ENCODE data around the gene PITX2. TPM values are rescaled to one million over a fixed set of nuclear protein-coding genes. Genes with fewer than 3 reads are reported as not detected.

Gene PITX2
- total RNA-seq, 4 donors from 2014 or later, result 15.0 to 34.4 (median 24.5) TPM

DNA sequence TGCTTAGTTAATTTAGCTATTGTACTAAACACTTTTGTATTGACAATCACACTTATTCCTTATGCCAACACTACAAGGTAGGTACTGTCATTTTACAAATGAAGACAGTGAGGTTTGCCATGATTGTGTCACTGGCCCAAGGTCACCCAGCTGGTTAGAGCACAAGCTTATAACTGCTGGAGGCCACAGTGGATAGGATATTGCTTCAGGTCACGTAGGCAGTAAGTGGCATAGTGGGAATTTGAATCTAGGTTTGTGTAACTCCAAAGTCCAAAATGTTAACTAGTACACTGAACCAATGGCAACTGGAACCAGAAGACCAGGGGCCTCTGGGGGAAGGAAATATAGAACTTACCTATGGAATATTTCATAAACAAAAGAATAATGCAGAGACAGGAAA is 21.1 kb upstream of the PITX2 start:
- Histone ChIP-seq H3K36me3 (no peaks in the 10 kb centered on the region), H3K27me3 (peaks cover 48% of the 10 kb centered on the region), H3K9me3 (no peaks in the 10 kb centered on the region), H3K4me3 (no peak overlapping the region), H3K27ac (no peak overlapping the region), H3K4me1 (no peaks in the 10 kb centered on the region)
- intact Hi-C loops (cut with DNase I; ENCODE audit: low total_unique reads), result loop anchor here (2.0 kb wide), 1 partner anchor 69 kb away; no protein-coding TSS in a partner anchor
- TF ChIP-seq POLR2AphosphoS5 (IDR thresholded peaks at IDR 0.05), result no peak
- no peak for TF ChIP-seq POLR2A (IDR thresholded peaks at IDR 0.05)
- TF ChIP-seq, protein P1, sequence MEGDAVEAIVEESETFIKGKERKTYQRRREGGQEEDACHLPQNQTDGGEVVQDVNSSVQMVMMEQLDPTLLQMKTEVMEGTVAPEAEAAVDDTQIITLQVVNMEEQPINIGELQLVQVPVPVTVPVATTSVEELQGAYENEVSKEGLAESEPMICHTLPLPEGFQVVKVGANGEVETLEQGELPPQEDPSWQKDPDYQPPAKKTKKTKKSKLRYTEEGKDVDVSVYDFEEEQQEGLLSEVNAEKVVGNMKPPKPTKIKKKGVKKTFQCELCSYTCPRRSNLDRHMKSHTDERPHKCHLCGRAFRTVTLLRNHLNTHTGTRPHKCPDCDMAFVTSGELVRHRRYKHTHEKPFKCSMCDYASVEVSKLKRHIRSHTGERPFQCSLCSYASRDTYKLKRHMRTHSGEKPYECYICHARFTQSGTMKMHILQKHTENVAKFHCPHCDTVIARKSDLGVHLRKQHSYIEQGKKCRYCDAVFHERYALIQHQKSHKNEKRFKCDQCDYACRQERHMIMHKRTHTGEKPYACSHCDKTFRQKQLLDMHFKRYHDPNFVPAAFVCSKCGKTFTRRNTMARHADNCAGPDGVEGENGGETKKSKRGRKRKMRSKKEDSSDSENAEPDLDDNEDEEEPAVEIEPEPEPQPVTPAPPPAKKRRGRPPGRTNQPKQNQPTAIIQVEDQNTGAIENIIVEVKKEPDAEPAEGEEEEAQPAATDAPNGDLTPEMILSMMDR (IDR thresholded peaks at IDR 0.05), result no peak
- TF ChIP-seq EP300 (IDR thresholded peaks at IDR 0.05; ENCODE audit: low read depth), result no peak
- WGBS, 2 donors (ENCODE audit: low coverage in 1 of 2), result 36% methylated on average over 1 of the region's 1 CpG; no CpG with 5 or more reads in 1 of the 2 donors
- no peak for DNase-seq
- in situ Hi-C loops (cut with MboI; ENCODE audit: low pct_ligation_motif_present in 1 of 4, low pct_unique_long_range_greater_than_20kb in 1 of 4, low sequenced_read_pairs in 3 of 4), result loop anchor here in 3 of 4 donors (25.0 kb wide), 3 partner anchors 318 to 993 kb away; no protein-coding TSS in a partner anchor

DNA sequence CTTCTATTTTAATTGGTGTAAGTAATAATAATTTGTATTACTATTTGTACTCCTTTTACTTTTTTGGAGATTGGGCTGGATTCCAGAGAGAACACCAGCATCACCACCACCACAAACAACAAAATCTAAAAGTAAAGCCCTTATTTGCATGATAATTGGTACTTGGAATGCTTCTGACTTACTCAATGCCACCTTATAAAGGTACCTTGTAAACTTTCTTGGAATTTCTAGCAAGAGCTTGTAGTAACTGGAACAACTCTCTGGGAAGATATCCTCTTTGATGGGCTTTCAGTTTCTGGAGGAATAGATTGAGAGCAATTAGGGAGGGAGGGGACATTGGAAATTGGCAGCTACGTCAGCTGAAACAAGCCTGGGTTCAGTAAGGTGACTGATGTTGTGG is 20.2 kb upstream of the PITX2 start:
- in situ Hi-C loops (cut with MboI; ENCODE audit: low pct_ligation_motif_present in 1 of 4, low pct_unique_long_range_greater_than_20kb in 1 of 4, low sequenced_read_pairs in 3 of 4), result loop anchor here in 3 of 4 donors (25.0 kb wide), 3 partner anchors 319 to 994 kb away; no protein-coding TSS in a partner anchor
- H3K27ac ChIP-seq, result no peak overlapping the region
- no peaks in the 10 kb centered on the region for H3K36me3 ChIP-seq
- TF ChIP-seq POLR2A (IDR thresholded peaks at IDR 0.05), result no peak
- no peak for TF ChIP-seq POLR2AphosphoS5 (IDR thresholded peaks at IDR 0.05)
- TF ChIP-seq, protein P1 (IDR thresholded peaks at IDR 0.05), result no peak
- TF ChIP-seq EP300 (IDR thresholded peaks at IDR 0.05; ENCODE audit: low read depth), result no peak
- peaks cover 57% of the 10 kb centered on the region for H3K27me3 ChIP-seq
- intact Hi-C loops (cut with DNase I; ENCODE audit: low total_unique reads), result no loop called here
- H3K4me3 ChIP-seq, result no peak overlapping the region
- H3K9me3 ChIP-seq, result no peaks in the 10 kb centered on the region
- DNase-seq, result no peak
- no peaks in the 10 kb centered on the region for H3K4me1 ChIP-seq
- WGBS, 2 donors (ENCODE audit: low coverage in 1 of 2), result 76% methylated on average over 1 of the region's 1 CpG; no CpG with 5 or more reads in 1 of the 2 donors

DNA sequence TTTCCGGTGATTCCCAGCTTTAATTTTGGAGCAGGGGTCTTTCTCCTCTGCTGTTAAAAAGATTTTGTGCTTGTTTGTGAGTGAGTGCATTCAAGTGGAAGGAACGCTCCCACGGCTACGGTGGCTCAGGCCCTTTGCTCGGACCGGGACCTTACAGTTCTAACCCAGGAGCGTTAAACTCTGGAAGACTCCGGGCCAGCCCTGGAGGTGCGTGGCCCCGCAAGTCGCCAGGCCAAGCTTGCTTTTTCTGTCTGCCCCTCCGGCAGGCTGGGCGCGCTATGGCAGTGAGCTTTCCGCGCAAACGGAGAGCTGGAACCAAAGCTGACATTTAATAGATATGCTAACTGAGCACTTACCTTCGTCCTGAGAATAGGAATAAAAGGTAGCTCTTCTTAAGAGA is 18.3 kb upstream of the PITX2 start:
- Histone ChIP-seq H3K27me3 (peaks cover 76% of the 10 kb centered on the region), H3K27ac (no peak overlapping the region), H3K4me1 (peaks cover 0 to 18% (median 15%) of the 10 kb centered on the region in 4 donors), H3K36me3 (no peaks in the 10 kb centered on the region), H3K9me3 (no peaks in the 10 kb centered on the region), H3K4me3 (no peak overlapping the region)
- WGBS, 2 donors (ENCODE audit: low coverage in 1 of 2), result 50 to 67% methylated on average over 1 to 18 of the region's 18 CpGs
- TF ChIP-seq POLR2AphosphoS5 (IDR thresholded peaks at IDR 0.05) (no peak), POLR2A (IDR thresholded peaks at IDR 0.05) (no peak), EP300 (IDR thresholded peaks at IDR 0.05; ENCODE audit: low read depth) (no peak)
- TF ChIP-seq, protein P1 (IDR thresholded peaks at IDR 0.05), result no peak
- DNase-seq, result no peak
- in situ Hi-C loops (cut with MboI; ENCODE audit: low pct_ligation_motif_present in 1 of 4, low pct_unique_long_range_greater_than_20kb in 1 of 4, low sequenced_read_pairs in 3 of 4) (loop anchor here in 3 of 4 donors (25.0 kb wide), 3 partner anchors 321 to 996 kb away; no protein-coding TSS in a partner anchor), intact Hi-C loops (cut with DNase I; ENCODE audit: low total_unique reads) (no loop called here)

DNA sequence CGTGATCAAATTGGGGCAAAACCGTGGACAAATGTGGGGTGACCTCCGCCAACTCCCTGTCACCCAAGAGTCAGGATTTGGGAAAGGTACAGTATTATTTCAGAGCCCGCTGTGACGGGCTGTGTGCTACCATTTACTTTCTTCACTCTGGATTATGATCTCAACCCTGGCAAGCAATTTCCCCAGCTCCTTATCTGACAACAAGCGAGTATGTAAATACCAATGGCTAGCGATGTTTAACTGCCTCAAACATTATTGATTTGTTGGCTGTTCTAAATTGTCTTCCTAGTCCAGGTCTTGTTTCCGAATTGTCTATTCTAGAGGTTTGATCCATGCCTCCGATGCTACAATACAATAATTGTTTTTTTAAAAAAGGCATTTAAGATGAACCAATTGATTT is 17.7 kb upstream of the PITX2 start:
- in situ Hi-C loops (cut with MboI; ENCODE audit: low pct_ligation_motif_present in 1 of 4, low pct_unique_long_range_greater_than_20kb in 1 of 4, low sequenced_read_pairs in 3 of 4), result loop anchor here in 3 of 4 donors (25.0 kb wide), 3 partner anchors 322 to 997 kb away; no protein-coding TSS in a partner anchor
- intact Hi-C loops (cut with DNase I; ENCODE audit: low total_unique reads), result no loop called here
- peaks cover 82% of the 10 kb centered on the region for H3K27me3 ChIP-seq

More for the DNA sequence above, 17.7 kb upstream of the PITX2 start:
- H3K4me3 ChIP-seq, result no peak overlapping the region
- DNase-seq, result no peak
- no peak for TF ChIP-seq EP300 (IDR thresholded peaks at IDR 0.05; ENCODE audit: low read depth)
- TF ChIP-seq, protein P1 (IDR thresholded peaks at IDR 0.05), result no peak
- no peak for TF ChIP-seq POLR2A (IDR thresholded peaks at IDR 0.05)
- no peak for TF ChIP-seq POLR2AphosphoS5 (IDR thresholded peaks at IDR 0.05)
- H3K4me1 ChIP-seq, result peaks cover 0 to 20% (median 15%) of the 10 kb centered on the region in 4 donors
- H3K9me3 ChIP-seq, result no peaks in the 10 kb centered on the region
- 12 to 17% methylated on average over 8 to 9 of the region's 9 CpGs for WGBS, 2 donors (ENCODE audit: low coverage in 1 of 2)
- no peak overlapping the region for H3K27ac ChIP-seq
- H3K36me3 ChIP-seq, result no peaks in the 10 kb centered on the region

Data from transverse colon (tissue), 4 donors.